Measurements from ENCODE around the gene ITGB5. TPM values are rescaled to one million over a fixed set of nuclear protein-coding genes. Genes with fewer than 3 reads are reported as not detected.

ITGB5 gene
- total RNA-seq, 1 donor: 10.4 TPM

DNA sequence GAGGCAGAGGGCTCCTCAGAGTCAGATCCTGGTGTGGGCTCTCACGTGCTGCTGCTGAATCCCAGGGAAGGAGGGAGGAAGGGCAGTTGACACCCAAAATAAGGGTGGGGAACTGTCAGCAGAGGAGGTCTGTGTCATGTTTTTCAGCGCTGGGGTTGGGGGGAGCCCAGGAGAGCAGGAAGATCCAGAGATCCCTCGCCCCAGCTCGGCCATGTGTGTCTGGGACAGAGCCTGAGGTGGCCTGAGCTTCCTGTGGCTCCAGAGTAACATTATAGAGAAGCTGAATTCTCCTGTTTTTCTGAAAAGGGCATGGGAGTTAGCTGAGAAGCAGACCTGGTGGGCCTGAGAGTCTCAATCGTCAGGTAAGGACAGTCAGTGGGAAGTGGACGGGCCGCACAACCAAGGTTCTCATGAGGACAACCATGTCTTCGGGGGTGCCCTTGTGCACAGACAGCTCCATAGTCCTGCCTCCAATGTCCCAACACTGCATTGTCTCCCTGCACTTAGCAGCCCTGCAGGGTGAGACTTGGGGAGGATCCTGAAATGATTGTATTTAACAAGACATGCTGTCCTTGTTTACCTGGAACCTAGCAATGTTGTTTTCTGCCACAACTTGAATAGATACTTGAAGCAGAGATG lies 138.5 kb downstream of the ITGB5 start:
- no peaks in the 10 kb centered on the region for H3K4me1 ChIP-seq (ENCODE audit: insufficient read depth, low read length)
- H3K9me3 ChIP-seq (ENCODE audit: low read depth, low read length): no peaks in the 10 kb centered on the region
- H3K4me3 ChIP-seq (ENCODE audit: low read length): no peak overlapping the region
- no peaks in the 10 kb centered on the region for H3K27me3 ChIP-seq (ENCODE audit: insufficient read depth, low read length)

DNA sequence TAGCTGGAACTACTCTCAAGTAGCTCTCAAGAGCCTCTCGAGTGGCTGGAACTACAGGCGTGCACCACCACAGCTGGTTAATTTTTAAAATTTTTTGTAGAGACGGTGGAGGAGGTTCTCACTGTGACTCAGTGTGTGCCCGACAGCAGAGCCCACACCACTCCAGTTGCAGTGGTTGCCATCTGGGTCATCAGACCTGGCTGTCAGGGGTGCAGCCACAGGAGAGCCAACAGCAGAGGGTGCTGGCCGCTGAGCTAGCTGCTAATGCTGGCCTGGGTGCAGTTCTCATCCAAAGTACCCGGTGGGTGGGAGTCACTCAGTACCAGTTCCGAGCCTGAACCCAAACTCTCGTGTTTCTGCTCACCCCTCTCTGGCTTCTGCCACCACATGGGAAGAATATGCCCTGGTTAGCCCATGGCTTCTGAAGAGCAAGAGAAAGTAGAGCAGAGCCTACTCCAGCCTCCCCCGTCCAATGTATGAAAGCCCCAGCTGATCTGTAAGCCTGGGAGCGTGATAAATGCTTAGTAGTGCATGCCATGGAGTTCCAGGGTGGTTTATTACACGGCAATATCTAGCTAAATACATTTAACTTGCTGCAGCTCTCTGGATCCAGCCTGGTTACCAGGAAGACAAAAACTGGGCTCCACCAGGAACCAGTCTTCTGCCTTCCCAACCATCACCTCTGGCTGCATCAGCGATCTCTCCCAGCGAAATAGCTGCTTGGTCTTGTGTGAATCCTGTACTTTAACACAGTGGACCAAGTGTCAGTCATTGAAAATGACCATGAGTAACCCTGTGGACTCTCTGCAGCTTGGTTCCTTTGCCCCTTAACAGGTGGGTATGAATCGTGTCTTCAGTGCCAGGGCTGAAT lies 139.8 kb downstream of the ITGB5 start:
- Histone ChIP-seq H3K27me3 (ENCODE audit: insufficient read depth, low read length) (no peaks in the 10 kb centered on the region), H3K9me3 (ENCODE audit: low read depth, low read length) (no peaks in the 10 kb centered on the region), H3K4me1 (ENCODE audit: insufficient read depth, low read length) (no peaks in the 10 kb centered on the region), H3K4me3 (ENCODE audit: low read length) (no peak overlapping the region)

GRCh38 chr3:124745756-124746155 lies 141.4 kb downstream of the ITGB5 start:
- no peaks in the 10 kb centered on the region for H3K9me3 ChIP-seq (ENCODE audit: low read depth, low read length)
- H3K4me1 ChIP-seq (ENCODE audit: insufficient read depth, low read length): no peaks in the 10 kb centered on the region
- H3K27me3 ChIP-seq (ENCODE audit: insufficient read depth, low read length): no peaks in the 10 kb centered on the region
- no peak overlapping the region for H3K4me3 ChIP-seq (ENCODE audit: low read length)

DNA sequence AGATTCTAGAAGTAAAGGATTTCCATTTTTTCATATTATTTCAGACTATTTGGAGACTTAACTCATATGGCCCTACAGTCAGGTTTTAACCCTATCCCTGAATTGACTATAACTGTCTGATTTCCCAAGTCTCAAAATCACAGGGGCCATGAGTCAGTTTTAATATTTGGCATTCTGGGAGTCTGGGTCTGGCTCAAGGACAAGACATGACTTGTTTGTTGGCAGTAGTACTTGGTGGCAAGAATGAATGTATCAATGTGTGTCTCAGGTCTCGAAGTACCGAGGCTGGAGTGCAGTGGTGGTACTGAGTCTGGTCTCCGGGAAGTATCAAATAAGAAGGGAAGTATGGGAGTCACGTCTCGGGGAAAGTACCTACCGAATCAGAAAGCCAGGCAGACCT lies 146.1 kb downstream of the ITGB5 start:
- Histone ChIP-seq H3K9me3 (ENCODE audit: low read depth, low read length) (no peaks in the 10 kb centered on the region), H3K27me3 (ENCODE audit: insufficient read depth, low read length) (no peaks in the 10 kb centered on the region), H3K4me1 (ENCODE audit: insufficient read depth, low read length) (no peaks in the 10 kb centered on the region), H3K4me3 (ENCODE audit: low read length) (no peak overlapping the region)

DNA sequence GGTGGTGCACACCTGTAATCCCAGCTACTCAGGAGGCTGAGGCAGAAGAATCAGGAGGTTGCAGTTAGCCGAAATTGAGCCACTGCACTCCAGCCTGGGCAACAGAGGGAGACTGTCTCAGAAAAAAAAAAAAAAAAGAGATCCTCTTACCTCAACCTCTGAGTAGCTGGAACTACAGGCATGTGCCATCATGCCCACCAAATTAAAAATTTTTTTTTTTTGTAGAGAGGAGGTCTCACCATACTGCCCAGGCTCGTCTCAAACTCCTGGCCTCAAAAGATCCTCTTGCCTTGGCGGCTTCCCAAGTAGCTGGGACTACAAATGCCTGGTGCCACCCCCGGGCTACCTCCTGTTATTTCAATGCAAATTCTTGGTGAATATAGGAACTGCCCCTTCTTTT lies 155.4 kb downstream of the ITGB5 start:
- H3K9me3 ChIP-seq (ENCODE audit: low read depth, low read length): no peaks in the 10 kb centered on the region
- peaks cover 13% of the 10 kb centered on the region for H3K27me3 ChIP-seq (ENCODE audit: insufficient read depth, low read length)
- H3K4me3 ChIP-seq (ENCODE audit: low read length): no peak overlapping the region
- H3K4me1 ChIP-seq (ENCODE audit: insufficient read depth, low read length): peaks cover 20% of the 10 kb centered on the region

- peaks cover 20% of the 10 kb centered on the region for H3K4me1 ChIP-seq (ENCODE audit: insufficient read depth, low read length)
- peaks cover 21% of the 10 kb centered on the region for H3K27me3 ChIP-seq (ENCODE audit: insufficient read depth, low read length)
- H3K9me3 ChIP-seq (ENCODE audit: low read depth, low read length): no peaks in the 10 kb centered on the region
- H3K4me3 ChIP-seq (ENCODE audit: low read length): peak overlapping the region; percentile 89
These were observed 156.2 kb downstream of the ITGB5 start for GRCh38 chr3:124730941-124731297.

DNA sequence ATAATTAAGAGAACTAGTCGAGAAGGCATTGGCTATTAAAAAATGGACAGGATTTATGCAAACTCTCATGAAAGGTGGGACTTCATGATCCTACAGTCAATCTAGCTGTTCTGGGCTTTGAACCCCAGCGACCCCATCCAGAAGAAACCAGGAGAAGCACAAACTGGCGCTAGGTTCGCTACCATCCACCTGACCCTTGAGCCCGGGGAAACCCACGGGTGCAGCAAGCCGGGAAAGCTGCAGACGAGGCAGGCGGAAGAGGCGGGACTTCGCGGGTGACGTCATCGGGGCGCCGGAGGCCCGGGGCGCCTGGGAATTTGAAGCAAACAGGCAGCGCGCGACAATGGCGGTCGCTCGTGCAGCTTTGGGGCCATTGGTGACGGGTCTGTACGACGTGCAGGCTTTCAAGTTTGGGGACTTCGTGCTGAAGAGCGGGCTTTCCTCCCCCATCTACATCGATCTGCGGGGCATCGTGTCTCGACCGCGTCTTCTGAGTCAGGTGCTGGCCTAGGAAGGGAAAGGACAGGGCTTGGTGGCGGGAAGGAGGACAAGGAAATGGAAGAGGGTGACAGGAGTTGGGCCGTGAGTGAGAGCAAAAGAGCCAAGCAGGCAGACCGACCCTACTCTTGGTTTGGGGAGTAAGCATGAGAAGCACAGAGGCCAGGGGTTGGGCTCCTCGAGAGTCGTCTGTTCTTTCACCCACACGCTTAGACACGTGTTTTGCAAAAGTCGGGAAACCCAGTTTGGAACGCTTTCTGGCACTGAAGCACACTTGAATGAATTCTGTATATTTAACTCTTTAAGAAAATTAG lies 156.8 kb downstream of the ITGB5 start, which contains the start of gene UMPS:
Gene UMPS (plus strand): TSS at position 324 of the 812 bp plus-strand sequence. CDS start 20 bp downstream, at position 344.
- H3K27me3 ChIP-seq (ENCODE audit: insufficient read depth, low read length): peaks cover 27% of the 10 kb centered on the region
- peak within 1 kb of the TSS; percentile 89 for H3K4me3 ChIP-seq (ENCODE audit: low read length)
- H3K4me1 ChIP-seq (ENCODE audit: insufficient read depth, low read length): peaks cover 20% of the 10 kb centered on the region
- H3K9me3 ChIP-seq (ENCODE audit: low read depth, low read length): no peaks in the 10 kb centered on the region

GRCh38 chr3:124722589-124722988 lies 164.6 kb downstream of the ITGB5 start:
- no peaks in the 10 kb centered on the region for H3K4me1 ChIP-seq (ENCODE audit: insufficient read depth, low read length)
- peaks cover 49% of the 10 kb centered on the region for H3K27me3 ChIP-seq (ENCODE audit: insufficient read depth, low read length)
- H3K4me3 ChIP-seq (ENCODE audit: low read length): no peak overlapping the region
- H3K9me3 ChIP-seq (ENCODE audit: low read depth, low read length): no peaks in the 10 kb centered on the region

DNA sequence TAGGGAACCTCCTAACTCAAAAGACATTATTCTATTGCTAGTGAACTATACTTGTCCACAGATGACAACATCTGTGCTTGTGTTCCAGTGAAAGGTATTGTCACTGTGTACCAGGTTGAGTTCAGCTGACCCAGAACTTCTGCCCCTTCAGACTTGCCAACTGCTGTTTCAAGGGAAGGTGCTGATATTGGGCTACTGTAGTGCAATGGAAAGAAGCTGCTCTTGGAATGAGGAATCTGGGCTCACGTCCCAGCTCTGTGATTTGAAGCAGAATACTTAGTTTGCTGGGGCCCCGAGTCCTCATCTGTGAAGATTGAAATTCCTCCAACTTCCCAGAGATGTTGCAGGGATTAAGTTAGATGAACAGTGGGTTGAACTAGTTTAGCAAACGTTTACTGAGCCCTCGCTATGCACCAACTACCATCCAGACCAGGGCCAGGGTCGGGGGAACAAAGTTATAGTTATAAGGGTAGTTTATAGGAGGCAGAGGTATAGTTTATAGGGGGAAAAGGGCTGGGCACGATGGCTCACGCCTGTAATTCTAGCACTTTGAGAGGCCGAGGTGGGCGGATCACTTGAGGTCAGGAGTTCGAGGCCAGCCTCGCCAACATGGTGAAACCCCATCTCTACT lies 172.8 kb downstream of the ITGB5 start:
- no peaks in the 10 kb centered on the region for H3K9me3 ChIP-seq (ENCODE audit: low read depth, low read length)
- H3K4me1 ChIP-seq (ENCODE audit: insufficient read depth, low read length): no peaks in the 10 kb centered on the region
- H3K27me3 ChIP-seq (ENCODE audit: insufficient read depth, low read length): peaks cover 10% of the 10 kb centered on the region
- H3K4me3 ChIP-seq (ENCODE audit: low read length): no peak overlapping the region

Other genes with a start within 250 kb of the ITGB5 start
- 15.4 TPM for gene UMPS, start 156.9 kb downstream of the ITGB5 start, total RNA-seq
- under 0.01 TPM for gene MUC13, start 47.4 kb upstream of the ITGB5 start, total RNA-seq
- gene HEG1, start 168.6 kb upstream of the ITGB5 start, total RNA-seq: 11.0 TPM